SH-SY5Y (cell line): ENCODE data around the gene ITSN1.

ENCODE experiments used
- GATA2 ChIP-seq: IDR thresholded peaks from 2 replicates; pipeline ENCODE4 v1.6.1; 2011; ENCODE audit warnings: mild to moderate bottlenecking, low read depth, low read length
- GATA3 ChIP-seq: IDR thresholded peaks from 2 replicates; pipeline ENCODE4 v1.6.1; 2011; ENCODE audit warnings: low read depth, mild to moderate bottlenecking, low read length, moderate library complexity

The ITSN1 gene

DNA sequence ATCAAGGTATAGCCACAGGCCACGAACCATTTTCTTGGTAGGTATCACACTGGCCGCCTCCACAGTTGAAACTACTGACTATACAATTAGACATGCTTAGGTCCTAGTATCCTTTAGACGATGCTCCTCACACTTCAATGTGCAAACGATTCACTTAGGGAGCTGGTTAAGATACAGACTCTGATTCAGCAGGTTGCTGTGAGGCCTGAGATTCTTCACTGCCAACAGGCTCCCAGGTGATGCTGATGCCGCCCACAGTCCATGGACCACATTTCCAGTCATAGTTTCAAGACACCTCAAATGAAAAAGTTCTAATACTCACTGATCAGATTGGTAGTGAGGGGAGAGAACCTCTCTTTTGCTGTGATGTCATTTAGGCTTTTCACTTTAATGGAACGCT is 266.5 kb downstream of the ITSN1 start:
- TF ChIP-seq GATA3: no peak
- no peak for TF ChIP-seq GATA2

DNA sequence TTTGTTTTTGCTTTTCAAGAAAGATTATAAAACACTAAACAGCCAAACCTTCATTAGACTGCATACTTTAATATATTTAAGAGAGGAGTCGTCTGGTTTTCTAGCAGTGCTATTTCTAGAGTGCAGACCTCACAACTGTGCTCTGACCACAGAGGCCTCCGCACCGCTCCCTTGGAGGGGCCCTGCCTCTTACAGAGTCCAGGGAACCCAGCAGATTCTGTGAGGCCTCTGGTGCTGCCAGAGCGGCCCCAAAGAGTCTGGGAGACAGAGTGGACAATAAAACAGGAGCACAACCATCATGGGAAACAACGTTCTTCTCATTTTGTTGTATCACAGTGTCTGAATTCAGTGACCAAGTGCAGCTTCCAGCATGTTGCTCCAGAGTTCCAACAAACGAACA is 267.5 kb downstream of the ITSN1 start:
- TF ChIP-seq GATA3 (no peak), GATA2 (no peak)

DNA sequence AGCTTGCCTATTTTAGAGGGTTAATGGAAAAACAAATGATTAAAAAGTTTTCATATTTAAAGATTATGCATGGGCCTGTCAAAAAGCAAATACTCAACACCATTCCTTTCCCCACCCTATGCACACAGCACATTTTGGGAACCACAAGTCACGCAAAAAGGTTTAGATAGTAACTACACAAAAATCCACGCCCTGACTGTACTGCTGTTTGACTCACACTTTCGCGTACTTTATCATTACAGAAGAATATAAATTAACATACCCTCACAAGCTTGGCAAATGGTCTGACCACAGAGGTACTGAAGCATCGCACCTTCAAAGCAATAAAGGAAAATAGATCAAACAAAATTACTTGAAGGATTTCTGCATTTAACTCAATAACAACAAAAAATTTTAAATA is 271.9 kb downstream of the ITSN1 start:
- TF ChIP-seq GATA2: no peak
- no peak for TF ChIP-seq GATA3

DNA sequence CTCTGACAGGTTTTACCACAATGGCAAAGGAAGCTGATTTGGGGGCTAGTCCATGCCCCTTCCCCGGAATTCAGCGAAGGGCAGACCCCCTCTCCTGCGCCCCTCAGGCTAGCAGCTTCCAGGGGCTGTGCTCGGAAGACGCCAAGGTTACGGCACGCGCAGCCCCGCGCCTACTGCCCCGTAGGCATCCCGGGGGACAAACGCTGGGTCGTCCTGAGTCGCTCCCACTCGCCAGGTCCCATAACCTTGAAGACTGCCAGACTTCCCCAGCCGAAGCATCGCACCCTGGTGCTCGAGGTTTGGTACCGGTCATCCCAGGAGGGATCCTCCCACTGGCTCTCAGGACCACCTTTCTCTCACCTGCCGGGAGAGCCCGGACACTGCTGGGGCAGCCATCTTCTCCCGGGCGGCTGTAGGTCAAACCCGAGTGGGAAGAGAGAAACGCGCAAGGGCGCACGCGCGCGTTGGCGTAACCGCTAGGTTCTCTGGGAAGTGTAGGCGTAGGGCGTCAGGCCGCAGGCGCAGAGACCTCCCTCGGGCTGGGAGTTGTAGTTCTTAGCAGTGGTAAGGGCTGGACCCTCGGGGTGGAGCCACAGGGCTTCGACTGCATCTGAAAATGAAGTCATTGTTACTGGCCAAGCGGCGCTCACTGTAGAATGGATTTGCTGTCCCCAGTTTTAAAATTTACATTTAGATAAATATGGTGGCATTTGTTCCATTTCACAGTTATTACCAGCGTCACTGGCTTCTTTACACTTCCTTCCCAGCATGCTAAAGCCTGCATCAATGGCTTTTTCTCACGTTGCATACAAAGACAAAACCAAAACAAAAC is 273.3 kb downstream of the ITSN1 start, which contains the start of gene ATP5PO:
Gene ATP5PO (minus strand): TSS at position 437 of the 832 bp plus-strand sequence. CDS start 41 bp downstream, at position 396.
- TF ChIP-seq GATA2 (no peak), GATA3 (no peak)

DNA sequence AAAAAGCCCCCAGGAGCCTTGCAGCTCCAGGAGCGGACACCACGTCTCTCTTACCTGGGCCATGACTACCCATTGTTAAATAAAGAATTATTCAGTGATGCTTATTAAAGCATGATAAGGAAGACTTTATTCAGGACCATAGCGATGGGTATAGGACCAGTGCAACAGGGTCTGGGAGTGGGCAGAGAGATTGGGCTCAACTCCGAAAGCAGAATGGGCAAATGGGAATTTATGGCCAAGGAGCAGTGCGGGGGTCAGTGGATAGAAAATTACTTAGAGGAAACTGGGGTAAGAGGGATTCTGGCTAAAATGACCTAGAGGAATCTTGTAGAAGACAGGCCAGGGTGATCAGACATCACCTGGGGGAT is 273.9 kb downstream of the ITSN1 start:
- no peak for TF ChIP-seq GATA3

DNA sequence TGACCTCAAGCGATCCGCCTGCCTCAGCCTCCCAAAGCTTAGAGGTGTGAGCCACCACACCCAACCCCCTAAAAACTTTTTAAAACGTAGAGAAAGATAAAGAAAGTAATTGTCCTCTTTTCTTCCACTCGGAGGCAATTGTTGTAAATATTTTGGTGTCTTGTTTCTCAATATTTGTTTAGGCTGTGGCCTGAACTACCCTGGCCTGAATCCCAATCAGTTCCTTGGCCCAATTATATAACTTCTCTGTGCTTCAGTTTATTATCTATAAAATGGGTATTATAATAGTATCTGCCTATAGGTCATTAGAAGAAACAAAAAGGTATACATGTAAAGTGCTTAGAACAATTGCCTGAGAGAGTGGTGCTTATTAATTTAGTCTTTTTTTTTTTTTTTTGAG is 275.1 kb downstream of the ITSN1 start:
- TF ChIP-seq GATA2 (no peak), GATA3 (no peak)

DNA sequence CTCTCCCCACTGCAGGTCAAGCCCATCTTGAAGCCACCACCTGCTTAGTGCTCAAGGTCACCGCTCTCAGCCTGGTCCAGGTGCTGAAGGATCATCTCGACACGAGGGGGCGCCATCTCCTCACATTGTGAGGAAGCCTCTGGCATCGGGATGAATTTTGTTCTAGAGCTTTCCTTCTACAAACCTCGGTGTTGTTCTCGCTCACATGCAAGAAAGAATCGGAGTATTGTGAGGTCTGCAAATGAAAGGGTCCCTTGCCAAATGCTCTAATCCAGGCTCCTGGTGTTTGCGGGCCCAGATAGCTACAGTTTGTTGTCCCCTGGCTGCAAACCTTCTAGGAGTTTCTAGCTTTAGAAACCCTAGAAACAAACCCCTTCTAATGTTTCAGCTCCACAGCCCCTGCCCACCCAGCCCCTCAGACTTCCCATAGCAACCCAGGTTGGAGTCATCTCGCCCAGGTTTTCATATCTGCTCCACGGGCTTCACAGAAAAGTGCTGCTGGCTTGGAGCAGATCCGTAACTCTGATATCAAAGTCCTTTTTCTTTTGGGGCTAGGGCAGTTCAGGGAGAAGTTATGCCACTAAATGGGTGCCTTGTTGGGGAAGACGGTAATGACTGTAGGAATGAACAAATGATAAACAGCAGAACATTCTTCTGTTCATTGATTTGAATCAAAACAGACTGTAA is 281.9 kb downstream of the ITSN1 start:
- TF ChIP-seq GATA2 (no peak), GATA3 (no peak)

DNA sequence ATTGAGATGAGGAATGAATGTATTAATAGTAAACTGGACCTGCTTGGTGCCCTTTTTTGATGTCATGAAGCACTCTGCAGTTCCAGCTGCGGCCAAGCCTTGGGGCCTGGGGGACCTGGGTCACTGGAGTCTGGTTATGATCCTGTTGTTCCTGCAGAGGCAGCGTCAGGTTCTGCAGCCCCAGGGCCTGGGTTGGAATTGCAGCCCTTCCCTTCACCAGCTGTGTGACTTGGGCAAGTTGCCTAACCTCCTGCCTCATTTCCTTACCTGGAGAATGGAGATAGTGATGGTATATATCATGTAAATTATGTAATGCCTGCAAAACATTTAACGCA is 282.4 kb downstream of the ITSN1 start:
- no peak for TF ChIP-seq GATA3
- TF ChIP-seq GATA2: no peak

DNA sequence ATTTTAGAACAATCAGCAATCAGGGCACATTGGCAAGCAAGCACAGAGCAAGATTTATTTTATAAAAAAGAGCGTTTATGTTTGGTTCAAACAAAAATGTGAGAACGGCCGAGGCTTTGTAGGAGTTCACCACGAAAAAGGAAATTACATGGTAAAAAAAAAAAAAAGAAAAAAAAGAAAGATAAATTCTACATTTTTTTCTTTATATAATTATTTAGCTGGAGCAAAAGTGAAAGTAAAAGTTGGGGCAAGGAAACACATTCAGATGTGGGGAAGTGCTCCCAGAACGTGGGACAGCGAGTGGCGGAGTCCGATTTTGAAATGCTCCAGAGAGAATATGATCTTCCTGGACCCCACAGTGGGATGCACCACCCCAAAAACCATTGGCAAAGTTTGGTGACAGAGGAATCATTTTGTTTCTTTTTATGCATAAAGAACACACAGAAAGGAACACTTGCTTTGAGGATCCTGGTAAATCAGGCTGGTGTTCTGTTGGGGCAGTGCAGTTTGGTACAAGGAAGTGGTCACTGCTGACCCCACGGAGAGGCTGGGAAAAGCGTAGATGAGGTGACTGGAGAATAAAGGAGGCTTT is 289.6 kb downstream of the ITSN1 start:
- TF ChIP-seq GATA2 (no peak), GATA3 (no peak)

DNA sequence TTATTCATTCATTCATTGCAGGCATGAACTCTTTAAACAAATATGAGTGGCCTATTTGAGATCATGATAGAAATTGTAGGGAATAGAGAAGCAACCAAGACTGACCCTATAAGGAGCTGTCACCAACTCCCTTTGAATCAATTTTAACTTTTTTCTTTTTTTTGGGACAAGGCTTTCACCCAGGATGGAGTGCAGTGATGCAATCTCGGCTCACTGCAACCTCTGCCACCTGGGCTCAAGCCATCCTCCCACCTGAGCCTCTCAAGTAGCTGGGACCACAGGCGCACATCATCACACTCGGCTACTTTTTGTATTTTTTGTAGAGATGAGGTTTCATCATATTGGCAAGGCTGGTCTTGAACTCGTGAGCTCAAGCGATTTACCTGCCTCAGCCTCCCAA is 290.4 kb downstream of the ITSN1 start:
- TF ChIP-seq GATA3 (no peak), GATA2 (no peak)

DNA sequence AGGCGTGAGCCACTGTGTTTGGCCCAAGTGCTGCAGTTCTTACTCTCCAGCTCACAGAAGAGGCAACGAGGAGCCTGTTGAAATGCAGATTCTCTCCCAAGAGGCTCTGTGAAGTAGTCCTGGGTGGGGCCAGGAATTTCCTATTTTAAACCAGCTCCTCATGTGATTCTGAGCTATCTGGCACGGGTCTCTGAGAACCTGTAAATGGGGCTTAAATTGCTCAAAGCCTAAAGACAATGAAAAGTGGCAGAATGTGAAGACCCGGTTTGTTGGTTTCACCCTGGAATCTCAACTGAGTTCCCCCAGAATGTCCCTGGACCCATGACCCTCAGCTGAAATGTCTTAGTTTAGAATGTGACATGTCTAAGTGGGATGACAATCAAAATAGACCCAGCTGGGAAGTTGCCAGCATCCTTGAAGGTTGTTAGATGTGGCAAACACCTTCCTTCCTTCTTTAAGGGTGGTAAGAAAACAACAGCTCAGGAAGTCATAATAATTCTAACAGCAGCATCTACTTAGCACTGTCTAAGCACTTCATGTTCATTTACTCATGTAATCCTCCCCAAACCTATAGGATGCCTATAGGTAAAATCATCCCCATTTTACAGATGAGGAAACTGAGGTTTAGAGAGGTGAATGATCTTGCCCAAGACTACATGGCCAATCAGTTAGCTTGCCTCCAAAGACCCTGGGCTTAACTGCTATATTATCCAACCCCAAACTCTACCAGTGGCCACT is 294.2 kb downstream of the ITSN1 start:
- no peak for TF ChIP-seq GATA3
- no peak for TF ChIP-seq GATA2

DNA sequence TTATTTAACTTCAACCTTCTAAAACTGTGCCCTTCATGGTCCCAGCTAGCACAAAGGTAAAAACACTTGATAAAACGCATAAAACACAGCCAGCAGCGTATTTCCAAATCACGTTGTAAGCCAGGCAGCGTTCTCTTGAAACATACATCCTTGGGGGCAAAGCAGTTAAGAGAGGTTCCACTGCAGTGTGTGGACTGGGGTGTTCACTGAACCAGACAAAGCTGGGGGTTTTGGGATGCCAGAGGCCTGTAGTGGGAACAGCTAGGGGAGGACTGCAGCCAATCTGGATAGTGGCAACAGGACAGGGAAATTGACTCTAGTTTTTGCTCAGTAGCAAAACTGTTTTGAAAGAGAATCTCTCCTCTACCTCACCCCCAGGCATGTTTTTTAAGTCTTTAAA is 294.8 kb downstream of the ITSN1 start:
- TF ChIP-seq GATA3 (no peak), GATA2 (no peak)

DNA sequence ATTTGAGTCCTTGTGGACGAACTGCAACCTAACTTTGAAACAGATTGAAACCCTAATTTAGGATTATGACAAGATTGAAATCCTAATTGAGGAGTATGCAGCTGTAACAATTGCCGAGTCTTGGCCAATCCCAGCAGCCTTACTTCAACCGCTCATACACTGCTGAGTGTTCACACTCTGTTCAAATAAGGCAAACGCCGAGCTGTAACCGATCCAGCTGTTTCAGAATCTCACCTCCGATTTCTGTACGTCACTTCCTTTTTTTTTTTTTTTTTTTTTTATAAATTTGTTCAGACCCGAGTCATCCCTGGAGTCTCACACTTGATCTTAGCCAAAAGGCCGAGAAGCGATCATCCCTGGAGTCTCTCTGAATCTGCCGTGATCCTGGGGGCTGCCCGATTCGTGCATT is 295.6 kb downstream of the ITSN1 start:
- TF ChIP-seq GATA2 (no peak), GATA3 (no peak)

DNA sequence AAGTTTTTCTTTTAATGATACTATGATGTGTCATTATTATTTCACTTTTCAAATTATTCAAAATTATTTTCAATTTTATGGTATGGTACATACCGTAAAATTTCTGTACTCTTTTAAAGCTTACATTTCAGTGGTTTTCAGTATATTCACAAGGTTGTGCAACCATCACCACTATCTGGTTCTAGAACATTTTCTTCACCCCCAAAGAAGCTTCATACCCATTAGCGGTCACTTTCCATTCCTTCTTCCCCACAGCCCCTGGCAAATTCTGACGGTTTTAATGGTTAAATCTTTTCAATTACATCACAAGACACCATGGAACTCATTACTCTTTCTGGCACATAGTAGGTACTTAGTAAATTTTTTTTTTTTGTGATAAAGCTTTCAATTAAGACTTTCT is 296.1 kb downstream of the ITSN1 start:
- TF ChIP-seq GATA3 (no peak), GATA2 (no peak)
